Liver (tissue), 9 donors: ENCODE results near the gene AQP9. TPM values are rescaled to one million over a fixed set of nuclear protein-coding genes. Genes with fewer than 3 reads are reported as not detected.

Experiments
- DNase-seq: peaks from one replicate; pipeline ENCODE4 v3.0.0-alpha.2; 2017; ENCODE audit warnings: low spot score
- H3K27ac ChIP-seq, 2 donors: one replicate each; pipeline ENCODE4 v1.7.0; 2013; ENCODE audit warnings: inconsistent platforms in 2 of 2, low read length in 2 of 2, control low read depth in 1 of 2, low read depth in 1 of 2, mild to moderate bottlenecking in 1 of 2
- H3K27me3 ChIP-seq, 4 donors: one replicate each; pipeline versions ENCODE4 v1.6.1 to v1.7.0; 2013; ENCODE audit warnings: low read length in 3 of 4, inconsistent platforms in 1 of 4, mild to moderate bottlenecking in 1 of 4, moderate library complexity in 1 of 4; ENCODE audit not compliant: control insufficient read depth in 4 of 4, insufficient read depth in 4 of 4
- H3K36me3 ChIP-seq, 4 donors: one replicate each; pipeline versions ENCODE4 v1.6.1 to v1.7.0; 2013; ENCODE audit warnings: low read length in 3 of 4, mild to moderate bottlenecking in 3 of 4, low read depth in 1 of 4, moderate library complexity in 1 of 4; ENCODE audit not compliant: control insufficient read depth in 4 of 4, insufficient read depth in 3 of 4
- H3K4me1 ChIP-seq, 4 donors: one replicate each; pipeline versions ENCODE4 v1.6.1 to v1.7.0; 2013; ENCODE audit warnings: low read length in 3 of 4, mild to moderate bottlenecking in 3 of 4, moderate library complexity in 1 of 4; ENCODE audit not compliant: control insufficient read depth in 4 of 4, insufficient read depth in 4 of 4
- H3K4me3 ChIP-seq, 3 donors: one replicate each; pipeline versions ENCODE4 v1.6.1 to v1.7.0; 2013; ENCODE audit warnings: low read length in 3 of 3, control low read depth in 1 of 3, low read depth in 1 of 3, mild to moderate bottlenecking in 1 of 3
- H3K9ac ChIP-seq, 2 donors: one replicate each; pipeline ENCODE4 v1.7.0; 2013; ENCODE audit warnings: low read length in 2 of 2, mild to moderate bottlenecking in 2 of 2, moderate library complexity in 2 of 2, control low read depth in 1 of 2, low read depth in 1 of 2
- H3K9me3 ChIP-seq, 4 donors: one replicate each; pipeline versions ENCODE4 v1.6.1 to v1.7.0; 2013; ENCODE audit warnings: low read length in 3 of 4; ENCODE audit not compliant: control insufficient read depth in 4 of 4
- EGR1 ChIP-seq, 2 donors: IDR thresholded peaks; 2 replicates each; pipeline ENCODE4 v1.6.1; 2016 to 2018; ENCODE audit warnings: antibody characterized with exemption in 2 of 2, low read depth in 2 of 2
- FOXA1 ChIP-seq: IDR thresholded peaks from 2 replicates; pipeline ENCODE4 v1.6.1; 2016; ENCODE audit warnings: antibody characterized with exemption
- FOXA2 ChIP-seq: IDR thresholded peaks from 2 replicates; pipeline ENCODE4 v1.6.1; 2016; ENCODE audit warnings: antibody characterized with exemption
- GABPA ChIP-seq, 2 donors: IDR thresholded peaks in 1 of 2; conservative IDR thresholded peaks in 1 of 2; 2 replicates each; pipeline ENCODE4 v1.6.1; 2016; ENCODE audit warnings: antibody characterized with exemption in 2 of 2, mild to moderate bottlenecking in 1 of 2, moderate library complexity in 1 of 2
- HNF4A ChIP-seq, 2 donors: conservative IDR thresholded peaks; 2 replicates each; pipeline ENCODE4 v1.6.1; 2016; ENCODE audit warnings: antibody characterized with exemption in 2 of 2, mild to moderate bottlenecking in 2 of 2
- HNF4G ChIP-seq: IDR thresholded peaks from 2 replicates; pipeline ENCODE4 v1.6.1; 2016; ENCODE audit warnings: antibody characterized with exemption
- JUND ChIP-seq, 2 donors: IDR thresholded peaks; 2 replicates each; pipeline ENCODE4 v1.6.1; 2016; ENCODE audit warnings: antibody characterized with exemption in 2 of 2
- NR2F2 ChIP-seq: IDR thresholded peaks from 2 replicates; pipeline ENCODE4 v1.6.1; 2016; ENCODE audit warnings: antibody characterized with exemption
- RAD21 ChIP-seq, 2 donors: IDR thresholded peaks; 2 replicates each; pipeline ENCODE4 v1.6.1; 2016; ENCODE audit warnings: antibody characterized with exemption in 2 of 2, mild to moderate bottlenecking in 2 of 2
- RXRA ChIP-seq, 2 donors: IDR thresholded peaks; 2 replicates each; pipeline ENCODE4 v1.6.1; 2017 to 2018; ENCODE audit warnings: antibody characterized with exemption in 2 of 2, mild to moderate bottlenecking in 1 of 2
- SP1 ChIP-seq: IDR thresholded peaks from 2 replicates; pipeline ENCODE4 v1.6.1; 2018; ENCODE audit warnings: antibody characterized with exemption, mild to moderate bottlenecking
- TAF1 ChIP-seq: conservative IDR thresholded peaks from 2 replicates; pipeline ENCODE4 v1.6.1; 2016; ENCODE audit warnings: antibody characterized with exemption, mild to moderate bottlenecking
- YY1 ChIP-seq: IDR thresholded peaks from 2 replicates; pipeline ENCODE4 v1.6.1; 2016; ENCODE audit warnings: antibody characterized with exemption, mild to moderate bottlenecking
- WGBS: extraction: QIAGEN DNeasy Blood & Tissue Kit; methylation state at CpG from one replicate; pipeline ENCODE4 v1.1.7; 2013; 5-methylcytosine and 5-hydroxymethylcytosine counted together
- polyA plus RNA-seq, 2 donors: library from polyadenylated mRNA; stranded (reverse) in 1 of 2; unstranded in 1 of 2; fragments of 200-250 nt in 1 of 2; fragments of >200 nt in 1 of 2; fragmentation: Nextera tagmentation in 1 of 2; extraction: Ambion mirVana in 1 of 2; gene quantifications; one replicate each; pipeline versions ENCODE4 v1.2.1 to v1.2.3, GENCODE V29; 2013 to 2015
- total RNA-seq, 2 donors: library from RNA; depleted of rRNA; stranded (reverse); fragments of >200 nt; gene quantifications; one replicate each; pipeline ENCODE4 v1.2.3, GENCODE V29; 2014
- TF ChIP-seq, protein P1 (sequence below): fragments of 150-350 bp; IDR thresholded peaks from 2 replicates; pipeline ENCODE4 v1.5.1; 2017; ENCODE audit warnings: improper control_type of control experiment, low read depth, low read length; ENCODE audit not compliant: missing input control
- TF ChIP-seq, protein P2 (sequence below): IDR thresholded peaks from 2 replicates; pipeline ENCODE4 v1.6.1; 2016; ENCODE audit warnings: antibody characterized with exemption
- TF ChIP-seq, protein P3 (sequence below): IDR thresholded peaks from 2 replicates; pipeline ENCODE4 v1.6.1; 2016; ENCODE audit warnings: antibody characterized with exemption
- TF ChIP-seq, protein P4 (sequence below): IDR thresholded peaks from 2 replicates; pipeline ENCODE4 v1.6.1; 2016; ENCODE audit warnings: antibody characterized with exemption, mild to moderate bottlenecking
- TF ChIP-seq, protein P5 (sequence below): IDR thresholded peaks from 2 replicates; pipeline ENCODE4 v1.6.1; 2016; ENCODE audit warnings: antibody characterized with exemption
- donor health status: healthy.
- donor health status: healthy.
- donor health status: healthy.
- donor health status: healthy.
- donor health status: healthy.

The AQP9 gene
- total and polyA plus RNA-seq, 4 donors, result 1.4 to 111 (median 86.6) TPM

DNA sequence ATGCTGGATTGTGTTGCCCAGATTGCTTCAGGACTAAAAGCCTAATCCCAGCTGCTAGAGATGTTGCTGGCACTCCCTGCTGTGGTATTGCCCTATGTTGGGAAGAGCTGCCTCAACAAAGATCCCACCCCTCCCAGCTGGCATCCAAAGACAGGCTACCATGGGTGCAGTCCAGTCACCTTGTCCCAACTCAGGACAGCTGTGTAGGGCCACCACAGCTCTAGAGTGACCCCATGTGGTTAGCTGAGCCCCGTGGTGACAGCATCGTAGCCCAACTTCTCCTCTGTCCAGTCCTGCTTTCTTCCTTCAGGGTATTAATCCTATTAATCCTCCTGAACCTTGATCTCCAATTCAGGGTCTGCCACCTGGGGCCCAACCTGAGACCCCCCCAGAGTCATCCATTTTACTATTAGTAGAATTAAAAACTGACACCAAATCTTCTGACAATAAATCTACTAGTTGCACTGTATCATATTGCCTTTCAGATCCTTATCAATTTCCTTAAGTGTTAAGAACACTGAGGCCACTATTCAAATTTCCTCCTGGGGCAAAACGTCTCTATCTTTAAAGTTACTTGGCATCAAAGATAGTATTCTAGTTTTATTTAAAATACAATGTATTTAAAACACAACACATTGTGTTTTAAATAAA is 83.5 kb downstream of the AQP9 start:
- DNase-seq, result no peak
- 51% methylated on average over 3 of the region's 3 CpGs for WGBS
- Histone ChIP-seq H3K27ac (no peak overlapping the region), H3K9ac (no peak overlapping the region), H3K9me3 (no peaks in the 10 kb centered on the region), H3K27me3 (no peaks in the 10 kb centered on the region), H3K36me3 (no peaks in the 10 kb centered on the region), H3K4me1 (peaks cover 0 to 4% (median 0%) of the 10 kb centered on the region in 4 donors), H3K4me3 (no peak overlapping the region)
- peak; percentile 63 to 80 for TF ChIP-seq RAD21 (IDR thresholded peaks at IDR 0.05)
- TF ChIP-seq, protein P1, sequence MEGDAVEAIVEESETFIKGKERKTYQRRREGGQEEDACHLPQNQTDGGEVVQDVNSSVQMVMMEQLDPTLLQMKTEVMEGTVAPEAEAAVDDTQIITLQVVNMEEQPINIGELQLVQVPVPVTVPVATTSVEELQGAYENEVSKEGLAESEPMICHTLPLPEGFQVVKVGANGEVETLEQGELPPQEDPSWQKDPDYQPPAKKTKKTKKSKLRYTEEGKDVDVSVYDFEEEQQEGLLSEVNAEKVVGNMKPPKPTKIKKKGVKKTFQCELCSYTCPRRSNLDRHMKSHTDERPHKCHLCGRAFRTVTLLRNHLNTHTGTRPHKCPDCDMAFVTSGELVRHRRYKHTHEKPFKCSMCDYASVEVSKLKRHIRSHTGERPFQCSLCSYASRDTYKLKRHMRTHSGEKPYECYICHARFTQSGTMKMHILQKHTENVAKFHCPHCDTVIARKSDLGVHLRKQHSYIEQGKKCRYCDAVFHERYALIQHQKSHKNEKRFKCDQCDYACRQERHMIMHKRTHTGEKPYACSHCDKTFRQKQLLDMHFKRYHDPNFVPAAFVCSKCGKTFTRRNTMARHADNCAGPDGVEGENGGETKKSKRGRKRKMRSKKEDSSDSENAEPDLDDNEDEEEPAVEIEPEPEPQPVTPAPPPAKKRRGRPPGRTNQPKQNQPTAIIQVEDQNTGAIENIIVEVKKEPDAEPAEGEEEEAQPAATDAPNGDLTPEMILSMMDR, result peak; percentile 23
- no peak for TF ChIP-seq EGR1 (IDR thresholded peaks at IDR 0.05; ENCODE audit: low read depth in 2 of 2)
- peak in 1 of 2 donors; percentile 13 for TF ChIP-seq RXRA (IDR thresholded peaks at IDR 0.05)

DNA sequence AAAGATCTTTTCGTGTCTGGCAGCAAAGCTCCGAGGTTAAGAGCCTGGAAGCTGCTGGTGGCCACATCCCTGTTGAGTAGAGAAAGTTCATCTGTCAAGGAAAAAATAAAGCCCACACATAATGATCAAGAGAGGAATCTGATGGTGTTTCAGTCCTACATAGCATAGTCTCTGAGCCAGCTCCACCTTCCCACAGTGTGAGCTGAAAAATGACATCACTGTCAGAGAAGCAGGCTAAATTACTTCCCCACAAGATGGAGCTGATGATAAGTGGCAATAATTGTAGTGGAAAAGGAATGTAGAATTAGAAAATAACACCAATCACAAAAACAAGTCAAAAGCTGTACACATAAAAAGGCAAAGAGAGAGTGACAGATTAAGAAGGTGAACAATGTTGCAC is 84.5 kb downstream of the AQP9 start:
- H3K4me1 ChIP-seq, result peaks cover 0 to 4% (median 0%) of the 10 kb centered on the region in 4 donors
- H3K9ac ChIP-seq, result no peak overlapping the region
- no peaks in the 10 kb centered on the region for H3K36me3 ChIP-seq
- 87% methylated on average over 2 of the region's 2 CpGs for WGBS
- no peak for DNase-seq
- no peak overlapping the region for H3K4me3 ChIP-seq
- TF ChIP-seq JUND (IDR thresholded peaks at IDR 0.05) (no peak), YY1 (no peak), SP1 (no peak), RAD21 (IDR thresholded peaks at IDR 0.05) (no peak), NR2F2 (no peak), TAF1 (no peak), FOXA2 (no peak), GABPA (IDR thresholded peaks at IDR 0.05 in 1 of 2, conservative IDR thresholded peaks at IDR 0.05 in 1 of 2) (no peak), HNF4G (no peak), EGR1 (IDR thresholded peaks at IDR 0.05; ENCODE audit: low read depth in 2 of 2) (no peak), RXRA (IDR thresholded peaks at IDR 0.05) (no peak), FOXA1 (no peak), HNF4A (conservative IDR thresholded peaks at IDR 0.05) (no peak)
- TF ChIP-seq, protein P1, result no peak
- TF ChIP-seq, protein P2, sequence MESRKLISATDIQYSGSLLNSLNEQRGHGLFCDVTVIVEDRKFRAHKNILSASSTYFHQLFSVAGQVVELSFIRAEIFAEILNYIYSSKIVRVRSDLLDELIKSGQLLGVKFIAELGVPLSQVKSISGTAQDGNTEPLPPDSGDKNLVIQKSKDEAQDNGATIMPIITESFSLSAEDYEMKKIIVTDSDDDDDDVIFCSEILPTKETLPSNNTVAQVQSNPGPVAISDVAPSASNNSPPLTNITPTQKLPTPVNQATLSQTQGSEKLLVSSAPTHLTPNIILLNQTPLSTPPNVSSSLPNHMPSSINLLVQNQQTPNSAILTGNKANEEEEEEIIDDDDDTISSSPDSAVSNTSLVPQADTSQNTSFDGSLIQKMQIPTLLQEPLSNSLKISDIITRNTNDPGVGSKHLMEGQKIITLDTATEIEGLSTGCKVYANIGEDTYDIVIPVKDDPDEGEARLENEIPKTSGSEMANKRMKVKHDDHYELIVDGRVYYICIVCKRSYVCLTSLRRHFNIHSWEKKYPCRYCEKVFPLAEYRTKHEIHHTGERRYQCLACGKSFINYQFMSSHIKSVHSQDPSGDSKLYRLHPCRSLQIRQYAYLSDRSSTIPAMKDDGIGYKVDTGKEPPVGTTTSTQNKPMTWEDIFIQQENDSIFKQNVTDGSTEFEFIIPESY, result no peak
- TF ChIP-seq, protein P3, sequence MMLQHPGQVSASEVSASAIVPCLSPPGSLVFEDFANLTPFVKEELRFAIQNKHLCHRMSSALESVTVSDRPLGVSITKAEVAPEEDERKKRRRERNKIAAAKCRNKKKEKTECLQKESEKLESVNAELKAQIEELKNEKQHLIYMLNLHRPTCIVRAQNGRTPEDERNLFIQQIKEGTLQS, result no peak
- TF ChIP-seq, protein P4, sequence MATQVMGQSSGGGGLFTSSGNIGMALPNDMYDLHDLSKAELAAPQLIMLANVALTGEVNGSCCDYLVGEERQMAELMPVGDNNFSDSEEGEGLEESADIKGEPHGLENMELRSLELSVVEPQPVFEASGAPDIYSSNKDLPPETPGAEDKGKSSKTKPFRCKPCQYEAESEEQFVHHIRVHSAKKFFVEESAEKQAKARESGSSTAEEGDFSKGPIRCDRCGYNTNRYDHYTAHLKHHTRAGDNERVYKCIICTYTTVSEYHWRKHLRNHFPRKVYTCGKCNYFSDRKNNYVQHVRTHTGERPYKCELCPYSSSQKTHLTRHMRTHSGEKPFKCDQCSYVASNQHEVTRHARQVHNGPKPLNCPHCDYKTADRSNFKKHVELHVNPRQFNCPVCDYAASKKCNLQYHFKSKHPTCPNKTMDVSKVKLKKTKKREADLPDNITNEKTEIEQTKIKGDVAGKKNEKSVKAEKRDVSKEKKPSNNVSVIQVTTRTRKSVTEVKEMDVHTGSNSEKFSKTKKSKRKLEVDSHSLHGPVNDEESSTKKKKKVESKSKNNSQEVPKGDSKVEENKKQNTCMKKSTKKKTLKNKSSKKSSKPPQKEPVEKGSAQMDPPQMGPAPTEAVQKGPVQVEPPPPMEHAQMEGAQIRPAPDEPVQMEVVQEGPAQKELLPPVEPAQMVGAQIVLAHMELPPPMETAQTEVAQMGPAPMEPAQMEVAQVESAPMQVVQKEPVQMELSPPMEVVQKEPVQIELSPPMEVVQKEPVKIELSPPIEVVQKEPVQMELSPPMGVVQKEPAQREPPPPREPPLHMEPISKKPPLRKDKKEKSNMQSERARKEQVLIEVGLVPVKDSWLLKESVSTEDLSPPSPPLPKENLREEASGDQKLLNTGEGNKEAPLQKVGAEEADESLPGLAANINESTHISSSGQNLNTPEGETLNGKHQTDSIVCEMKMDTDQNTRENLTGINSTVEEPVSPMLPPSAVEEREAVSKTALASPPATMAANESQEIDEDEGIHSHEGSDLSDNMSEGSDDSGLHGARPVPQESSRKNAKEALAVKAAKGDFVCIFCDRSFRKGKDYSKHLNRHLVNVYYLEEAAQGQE, result no peak
- TF ChIP-seq, protein P5, sequence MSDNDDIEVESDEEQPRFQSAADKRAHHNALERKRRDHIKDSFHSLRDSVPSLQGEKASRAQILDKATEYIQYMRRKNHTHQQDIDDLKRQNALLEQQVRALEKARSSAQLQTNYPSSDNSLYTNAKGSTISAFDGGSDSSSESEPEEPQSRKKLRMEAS, result no peak
- H3K27ac ChIP-seq, result no peak overlapping the region
- no peaks in the 10 kb centered on the region for H3K27me3 ChIP-seq
- no peaks in the 10 kb centered on the region for H3K9me3 ChIP-seq
